HG03571 (cell line): ENCODE measurements around the gene GNL2.
"Not testable (repeated sequence)": the region's sequence is repeated elsewhere in the genome, so short reads cannot be mapped to it uniquely, and the experiment has no call there.

ENCODE experiments used
- ATAC-seq: cut with Tn5 transposase; IDR thresholded peaks from one replicate; pipeline ENCODE4 v1.9.1; 2021; ENCODE audit not compliant: unreplicated experiment

GNL2 gene

GRCh38 chr1:37609002-37609401 is 13.3 kb upstream of the GNL2 start:
- ATAC-seq, result no peak

DNA sequence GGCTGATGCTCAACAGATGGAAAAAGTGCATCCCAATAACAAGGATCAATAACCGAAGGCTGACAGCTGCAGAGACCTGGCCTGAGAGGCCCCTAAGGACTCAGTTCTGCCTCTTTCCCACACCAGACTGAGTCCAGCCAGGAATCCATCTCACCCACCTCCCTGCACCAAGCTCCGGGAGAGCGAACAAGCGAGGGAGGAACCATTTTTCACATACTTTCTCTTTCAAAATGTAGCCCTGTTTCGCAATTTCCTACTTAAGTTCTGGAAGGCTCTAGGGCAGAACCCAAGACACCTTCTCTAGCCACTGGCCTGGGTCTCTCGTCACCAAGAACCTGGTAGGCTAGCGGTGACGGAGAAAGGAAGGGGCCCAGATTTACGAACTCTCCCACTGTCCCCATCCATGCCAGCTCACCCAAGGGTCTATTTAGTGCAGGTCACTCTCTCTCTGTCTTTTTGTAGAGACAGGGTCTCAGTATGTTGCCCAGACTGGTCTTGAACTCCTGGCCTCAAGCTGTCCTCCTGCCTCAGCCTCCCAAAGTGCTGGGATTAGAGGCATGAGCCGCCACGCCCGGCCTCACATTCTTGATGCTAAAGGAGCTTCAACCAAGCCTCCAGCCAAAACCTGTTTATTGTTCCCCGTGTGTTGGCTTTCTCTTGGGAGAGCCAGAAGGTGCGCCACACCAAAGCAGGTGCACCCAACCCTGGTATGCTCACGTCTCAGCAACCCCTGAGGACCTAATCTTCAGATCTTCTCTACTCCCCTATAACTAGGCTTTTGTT is 10.9 kb upstream of the GNL2 start:
- no peak for ATAC-seq

DNA sequence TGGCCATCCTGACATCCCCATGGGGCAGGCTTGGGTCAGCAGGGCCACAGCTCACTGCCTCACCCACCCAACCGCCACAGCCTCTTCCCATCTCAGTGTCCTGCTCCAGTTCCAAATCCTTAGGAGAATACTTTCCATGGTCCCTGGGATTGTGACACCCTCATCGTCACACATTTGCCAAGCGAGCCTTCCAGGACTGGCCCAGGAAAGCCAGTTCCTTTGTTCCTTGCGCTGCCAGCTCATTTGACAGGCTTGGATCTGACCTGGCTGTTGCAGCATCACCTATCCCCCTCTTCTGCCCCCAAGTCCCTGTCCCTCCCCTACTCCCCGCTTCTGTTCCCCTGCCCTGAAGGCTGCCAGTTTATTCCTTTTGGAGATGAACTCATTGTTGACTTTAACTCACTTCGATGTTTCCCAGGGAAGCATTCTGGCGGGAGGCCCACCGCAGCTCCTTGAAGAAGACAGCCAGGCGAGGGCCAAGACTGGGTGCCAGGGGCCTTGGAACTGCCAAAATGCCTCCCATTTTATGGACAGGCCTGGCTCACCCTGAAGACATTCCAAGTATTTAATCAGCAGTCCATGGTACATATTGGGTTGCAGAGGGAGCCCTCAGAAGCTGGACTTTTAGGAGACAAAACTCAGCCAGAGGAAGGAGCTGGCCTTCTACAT is 10.2 kb upstream of the GNL2 start:
- no peak for ATAC-seq

DNA sequence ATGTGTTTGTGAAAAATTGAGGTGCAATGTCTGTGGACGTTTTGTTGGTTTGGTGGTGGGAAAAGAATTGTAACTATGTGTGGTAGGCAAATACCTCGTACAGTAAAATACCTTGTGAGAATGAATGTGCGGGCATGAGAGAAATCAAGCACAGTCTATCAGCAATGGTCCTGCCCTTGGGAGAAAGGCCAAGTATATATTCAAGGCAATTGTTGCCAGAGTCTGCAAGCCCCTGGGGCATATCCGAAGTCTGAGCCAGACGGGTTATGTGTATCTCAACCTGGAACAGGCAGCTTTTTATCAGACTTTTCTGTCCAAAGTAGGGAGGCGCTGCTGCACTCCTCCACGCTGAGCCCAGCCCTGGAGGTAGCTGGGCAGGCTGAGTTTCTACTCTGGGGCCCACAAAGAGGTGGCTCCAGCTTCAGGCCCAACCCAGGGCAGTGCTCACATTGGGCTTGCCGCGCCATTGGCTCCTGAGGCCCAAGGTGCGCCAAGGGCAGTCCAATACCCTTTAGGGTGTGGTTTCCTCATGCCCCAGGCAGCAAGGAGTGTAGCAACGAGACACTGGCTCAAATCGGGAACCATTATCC is 9.4 kb upstream of the GNL2 start:
- ATAC-seq, result no peak

- no peak for ATAC-seq
Measured at GRCh38 chr1:37602750-37603694, 7.3 kb upstream of the GNL2 start.

DNA sequence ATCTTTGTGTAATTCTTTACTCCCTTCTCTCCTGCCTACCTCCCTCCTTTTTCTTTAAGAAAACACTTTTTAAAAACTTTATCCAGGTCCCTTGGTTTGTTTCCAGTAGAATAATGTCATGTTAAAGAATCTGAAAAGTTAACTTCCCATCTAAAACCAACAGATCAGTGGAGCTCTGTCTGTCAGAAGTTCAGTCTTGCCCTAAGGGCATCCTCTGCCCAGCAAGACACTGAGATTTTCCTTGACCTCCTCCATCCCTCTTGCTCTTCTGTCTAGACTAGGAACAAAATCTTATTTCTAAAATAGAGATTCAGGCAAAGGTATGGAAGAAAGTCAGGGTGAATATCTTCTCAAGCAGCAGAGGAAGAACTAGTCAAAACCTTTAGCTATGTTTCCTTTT is 5.7 kb upstream of the GNL2 start:
- no peak for ATAC-seq

DNA sequence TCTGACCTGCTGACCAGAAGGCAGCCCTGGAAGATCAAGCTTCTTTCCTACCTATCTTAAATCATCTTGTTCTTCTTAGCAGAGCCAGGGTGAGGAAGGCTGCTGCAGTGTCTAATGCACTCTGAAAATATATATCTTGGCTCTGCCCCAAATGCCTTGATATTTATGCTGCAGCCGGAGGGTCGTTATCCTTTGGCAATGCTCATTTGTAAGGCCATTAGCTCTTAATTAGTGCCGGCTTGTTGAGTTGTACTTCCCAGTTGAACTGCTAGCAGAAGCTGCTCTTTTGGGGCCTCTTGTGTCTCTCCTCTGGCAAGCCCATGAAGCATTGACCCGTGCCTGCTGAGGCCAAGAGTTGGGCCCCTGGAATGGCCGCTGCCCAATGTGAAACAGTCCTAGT is 4.2 kb upstream of the GNL2 start:
- no peak for ATAC-seq

DNA sequence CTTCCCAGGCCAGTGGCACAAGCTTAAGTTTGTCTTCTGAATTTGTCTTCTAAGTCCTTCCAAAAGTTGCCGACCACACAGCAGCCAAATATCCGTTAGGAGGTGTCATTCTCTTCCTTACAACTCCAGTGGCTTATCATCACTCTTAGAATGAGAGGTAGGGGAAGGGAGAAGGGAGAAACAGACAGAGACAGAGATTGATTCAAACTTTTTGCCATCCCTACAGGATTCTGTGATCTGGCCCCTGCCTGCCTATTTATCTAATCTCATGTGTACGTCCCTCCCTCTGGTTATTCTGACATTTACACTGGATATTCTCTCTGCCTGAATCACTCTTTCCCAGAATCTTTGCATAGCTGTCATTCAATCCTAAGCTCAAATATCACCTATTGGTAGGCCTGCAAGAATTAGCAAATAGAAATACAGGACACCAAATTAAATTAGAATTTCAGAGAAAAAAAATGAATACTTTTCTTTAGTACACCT is 488 bp upstream of the GNL2 start:
- ATAC-seq, result no peak

- ATAC-seq, result no peak
Measured at GRCh38 chr1:37593726-37594125, 2.0 kb downstream of the GNL2 start.

GRCh38 chr1:37588939-37589338 is 6.8 kb downstream of the GNL2 start:
- no peak for ATAC-seq

- ATAC-seq, result not testable (repeated sequence)
Measured at GRCh38 chr1:37584544-37584943, 11.2 kb downstream of the GNL2 start.

GRCh38 chr1:37575692-37576091 is 20.0 kb downstream of the GNL2 start:
- no peak for ATAC-seq

GRCh38 chr1:37574834-37575480 is 20.8 kb downstream of the GNL2 start:
- ATAC-seq, result no peak

GRCh38 chr1:37570528-37571334 is 25.0 kb downstream of the GNL2 start:
- no peak for ATAC-seq

GRCh38 chr1:37567023-37567422 is 28.7 kb downstream of the GNL2 start:
- ATAC-seq, result no peak

- ATAC-seq, result no peak
Measured at GRCh38 chr1:37564892-37565291, 30.8 kb downstream of the GNL2 start.

DNA sequence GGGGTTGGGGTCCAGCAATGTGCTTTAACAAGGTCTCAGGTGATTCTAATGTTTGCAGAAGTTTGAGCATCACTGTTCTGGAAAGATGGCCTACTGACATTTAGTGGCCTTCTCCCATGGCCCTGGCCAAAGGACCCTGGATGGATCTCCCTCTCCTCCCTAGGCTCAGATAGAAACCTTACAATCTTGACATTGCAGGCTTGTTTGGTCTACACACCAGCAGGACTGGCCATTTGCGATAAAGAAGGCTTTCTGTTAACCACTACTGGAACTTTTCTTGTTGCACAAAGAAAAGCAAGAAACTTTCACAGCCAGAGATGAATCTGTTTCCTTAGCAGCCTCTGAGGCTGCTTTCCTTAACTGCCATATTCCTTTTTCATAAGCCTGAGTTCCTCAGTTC is 32.8 kb downstream of the GNL2 start:
- no peak for ATAC-seq

DNA sequence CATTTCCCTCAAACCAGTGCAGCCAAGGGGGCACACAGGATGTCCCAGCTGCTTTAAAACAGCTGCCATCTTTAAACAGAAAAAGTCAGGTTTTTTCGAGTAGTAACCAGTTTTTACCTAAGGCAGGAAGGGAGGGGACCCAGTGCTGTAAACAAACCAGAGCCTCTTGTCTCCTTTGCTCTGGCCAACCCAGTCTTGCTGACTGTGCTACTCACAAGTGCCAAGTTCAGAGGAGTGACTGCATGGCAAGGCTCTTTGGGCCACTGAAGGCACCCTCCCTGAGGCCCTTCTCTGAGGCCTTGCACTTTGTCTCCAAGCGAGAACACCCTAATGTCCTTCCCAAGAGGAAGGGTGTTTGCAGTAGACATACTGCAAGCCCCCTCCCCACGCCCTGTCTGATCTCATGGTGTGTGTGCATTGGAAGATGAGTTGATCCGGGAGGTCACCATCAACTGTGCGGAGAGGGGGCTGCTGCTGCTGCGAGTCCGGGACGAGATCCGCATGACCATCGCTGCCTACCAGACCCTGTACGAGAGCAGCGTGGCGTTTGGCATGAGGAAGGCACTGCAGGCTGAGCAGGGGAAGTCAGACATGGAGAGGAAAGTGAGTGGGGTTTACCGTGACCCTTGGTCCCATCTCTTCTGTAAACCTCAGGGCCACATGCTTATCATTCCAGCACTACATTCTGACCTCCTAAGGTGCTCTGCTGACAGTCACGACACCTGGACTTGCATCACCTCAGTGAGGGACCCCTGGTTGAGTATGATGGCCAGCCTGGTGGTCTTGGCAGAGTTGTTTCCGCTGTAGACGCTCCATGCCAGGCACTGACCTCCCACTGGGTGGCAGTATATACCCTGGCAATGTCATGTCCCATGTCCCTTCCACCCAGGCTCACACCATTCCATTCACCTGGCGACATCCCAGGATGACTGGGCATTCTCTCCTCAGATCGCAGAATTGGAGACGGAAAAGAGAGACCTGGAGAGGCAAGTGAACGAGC is 34.3 kb downstream of the GNL2 start:
- no peak for ATAC-seq
